ENCODE results near the gene URGCP.

The URGCP gene, protein sequence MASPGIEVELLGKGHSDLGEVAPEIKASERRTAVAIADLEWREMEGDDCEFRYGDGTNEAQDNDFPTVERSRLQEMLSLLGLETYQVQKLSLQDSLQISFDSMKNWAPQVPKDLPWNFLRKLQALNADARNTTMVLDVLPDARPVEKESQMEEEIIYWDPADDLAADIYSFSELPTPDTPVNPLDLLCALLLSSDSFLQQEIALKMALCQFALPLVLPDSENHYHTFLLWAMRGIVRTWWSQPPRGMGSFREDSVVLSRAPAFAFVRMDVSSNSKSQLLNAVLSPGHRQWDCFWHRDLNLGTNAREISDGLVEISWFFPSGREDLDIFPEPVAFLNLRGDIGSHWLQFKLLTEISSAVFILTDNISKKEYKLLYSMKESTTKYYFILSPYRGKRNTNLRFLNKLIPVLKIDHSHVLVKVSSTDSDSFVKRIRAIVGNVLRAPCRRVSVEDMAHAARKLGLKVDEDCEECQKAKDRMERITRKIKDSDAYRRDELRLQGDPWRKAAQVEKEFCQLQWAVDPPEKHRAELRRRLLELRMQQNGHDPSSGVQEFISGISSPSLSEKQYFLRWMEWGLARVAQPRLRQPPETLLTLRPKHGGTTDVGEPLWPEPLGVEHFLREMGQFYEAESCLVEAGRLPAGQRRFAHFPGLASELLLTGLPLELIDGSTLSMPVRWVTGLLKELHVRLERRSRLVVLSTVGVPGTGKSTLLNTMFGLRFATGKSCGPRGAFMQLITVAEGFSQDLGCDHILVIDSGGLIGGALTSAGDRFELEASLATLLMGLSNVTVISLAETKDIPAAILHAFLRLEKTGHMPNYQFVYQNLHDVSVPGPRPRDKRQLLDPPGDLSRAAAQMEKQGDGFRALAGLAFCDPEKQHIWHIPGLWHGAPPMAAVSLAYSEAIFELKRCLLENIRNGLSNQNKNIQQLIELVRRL

DNA sequence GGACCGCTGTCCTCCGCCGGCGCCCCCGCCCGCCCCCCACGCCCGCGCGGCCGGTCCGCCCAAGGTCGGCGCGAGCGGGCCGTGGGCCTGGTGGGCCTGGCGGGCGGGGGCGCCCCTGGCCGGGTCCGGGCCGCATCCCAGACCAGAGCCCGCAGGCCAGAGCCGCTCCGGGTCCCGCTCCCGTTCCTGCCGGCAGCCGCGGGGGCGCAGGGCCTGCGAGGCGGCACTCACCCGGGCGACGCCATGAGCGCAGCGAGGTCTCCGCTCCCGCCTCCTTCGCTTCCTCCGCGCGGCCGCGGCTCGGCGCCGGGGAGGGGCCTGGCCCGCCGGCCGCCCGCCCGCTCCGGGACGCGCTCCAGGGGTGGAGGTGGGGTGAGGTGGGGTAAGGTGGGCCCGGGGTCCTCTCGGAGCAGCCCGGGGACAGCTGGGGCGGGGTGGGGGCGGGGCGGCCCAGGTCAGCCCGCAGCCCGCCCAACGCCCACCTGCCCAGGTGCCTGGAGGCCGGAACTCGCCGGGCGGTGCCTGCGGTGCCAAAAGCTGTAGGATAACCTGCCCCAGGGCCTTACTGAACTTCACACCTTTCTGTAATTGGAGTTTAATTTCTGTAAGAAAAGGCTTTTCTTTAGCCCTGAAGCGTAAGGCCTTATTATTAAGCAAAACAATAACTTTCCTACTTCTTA is at the start of gene URGCP:
Gene URGCP (minus strand): TSS at position 266 of the 680 bp plus-strand sequence. CDS start 21 bp downstream, at position 245.
- peak; percentile 91 for DNase-seq (ENCODE audit: insufficient read length, low spot score)
- no peak for FAIRE-seq

DNA sequence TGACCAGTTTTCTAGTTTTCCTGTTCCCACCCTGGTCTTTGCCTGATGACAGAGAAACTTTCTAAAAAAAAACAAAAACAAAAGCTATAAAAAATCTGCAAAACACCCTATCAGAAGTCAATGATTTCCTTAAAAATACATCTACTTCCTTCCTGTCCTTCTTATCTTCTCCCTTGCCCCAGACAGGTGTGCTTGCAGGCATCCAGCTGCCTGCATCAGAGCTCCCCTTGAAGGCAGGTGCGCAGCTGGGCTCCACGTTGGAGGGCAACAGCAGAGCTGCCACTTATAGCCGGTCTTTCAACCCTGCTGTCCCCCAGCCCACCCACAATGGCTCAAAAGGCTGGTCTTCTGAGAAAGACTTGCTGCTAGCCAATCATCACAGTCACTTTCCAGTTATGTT is 49.6 kb upstream of the URGCP start:
- FAIRE-seq (no peak), DNase-seq (ENCODE audit: insufficient read length, low spot score) (no peak)

GRCh38 chr7:43954524-43955228 is 48.3 kb upstream of the URGCP start:
- DNase-seq (ENCODE audit: insufficient read length, low spot score) (peak; percentile 31), FAIRE-seq (peak; percentile 67)

DNA sequence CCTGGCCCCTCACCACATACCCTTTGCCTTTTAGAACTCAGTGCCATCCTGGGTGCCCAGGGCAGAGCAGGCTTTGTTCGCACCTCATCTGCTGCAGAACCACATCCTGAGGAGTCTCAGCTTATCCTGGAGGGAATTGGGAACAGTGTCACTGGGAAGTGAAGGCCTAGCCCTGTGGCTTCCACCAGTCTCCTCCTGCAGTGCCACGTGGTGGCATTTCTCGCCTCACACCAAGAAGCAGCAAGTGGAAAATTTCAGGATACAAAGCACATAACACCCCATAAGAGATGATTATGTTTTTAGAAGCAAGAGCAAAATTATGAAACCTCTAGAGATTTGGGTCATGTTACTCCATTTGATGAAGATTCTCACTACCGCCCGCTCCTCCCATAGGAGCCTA is 46.7 kb upstream of the URGCP start:
- DNase-seq (ENCODE audit: insufficient read length, low spot score) (no peak), FAIRE-seq (no peak)

DNA sequence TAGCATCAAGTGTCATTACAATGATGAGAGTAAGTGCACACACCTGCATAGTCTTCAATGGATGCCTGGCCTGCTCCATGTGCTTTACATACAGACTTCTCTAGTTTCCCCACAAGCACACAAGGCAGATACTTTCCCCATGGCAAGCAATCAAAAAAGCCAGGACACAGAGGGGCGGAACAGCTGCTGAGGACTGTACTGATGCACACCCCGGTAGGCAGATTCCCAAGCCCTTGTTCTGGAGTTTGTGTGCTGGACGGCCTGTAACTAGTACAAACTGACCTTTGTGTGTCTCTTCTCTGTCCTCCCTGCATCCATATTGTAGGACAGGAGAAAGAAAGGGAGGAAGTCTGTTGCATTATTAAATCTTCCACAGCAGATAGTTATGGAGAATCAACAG is 45.6 kb upstream of the URGCP start:
- DNase-seq (ENCODE audit: insufficient read length, low spot score) (no peak), FAIRE-seq (no peak)

- DNase-seq (ENCODE audit: insufficient read length, low spot score) (no peak), FAIRE-seq (no peak)
Observed at GRCh38 chr7:43944286-43944685, 37.9 kb upstream of the URGCP start.

DNA sequence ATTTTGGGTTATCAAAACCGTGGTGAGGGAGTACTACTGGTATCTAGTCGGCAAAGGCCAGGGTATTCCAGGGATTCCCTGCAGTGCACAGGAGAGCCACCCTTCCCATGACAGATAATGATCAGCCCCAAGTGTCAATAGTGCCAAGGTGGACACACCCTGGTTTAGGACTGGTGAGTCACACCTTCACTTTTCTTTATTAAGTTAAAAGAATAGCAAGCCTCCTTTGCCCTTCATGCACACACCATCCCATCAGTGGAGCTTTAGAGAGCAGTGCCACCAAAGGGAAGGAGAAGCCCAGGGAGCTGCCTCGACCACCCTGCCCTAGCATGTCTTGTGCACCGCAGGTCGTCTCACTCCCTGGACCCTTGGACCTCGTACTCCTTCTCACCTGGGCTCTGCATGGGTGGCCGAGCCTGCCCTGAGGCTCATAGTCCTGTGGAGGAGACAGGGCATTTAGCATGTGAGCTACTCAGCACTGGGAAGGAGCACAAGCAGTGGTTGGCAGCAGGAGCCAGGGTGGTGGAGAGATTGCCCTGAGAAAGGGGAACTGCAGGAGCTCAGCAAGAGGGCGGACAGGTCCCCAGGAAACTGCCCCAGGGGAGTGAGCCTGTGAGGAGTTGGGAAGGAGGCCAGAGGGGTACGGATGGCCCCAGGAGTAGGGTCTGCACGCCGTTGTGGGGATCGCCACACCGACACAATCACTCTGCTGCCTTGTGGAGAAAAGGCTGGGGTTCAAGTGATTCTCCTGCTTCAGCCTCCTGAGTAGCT is 37.2 kb upstream of the URGCP start:
- DNase-seq (ENCODE audit: insufficient read length, low spot score) (no peak), FAIRE-seq (no peak)

DNA sequence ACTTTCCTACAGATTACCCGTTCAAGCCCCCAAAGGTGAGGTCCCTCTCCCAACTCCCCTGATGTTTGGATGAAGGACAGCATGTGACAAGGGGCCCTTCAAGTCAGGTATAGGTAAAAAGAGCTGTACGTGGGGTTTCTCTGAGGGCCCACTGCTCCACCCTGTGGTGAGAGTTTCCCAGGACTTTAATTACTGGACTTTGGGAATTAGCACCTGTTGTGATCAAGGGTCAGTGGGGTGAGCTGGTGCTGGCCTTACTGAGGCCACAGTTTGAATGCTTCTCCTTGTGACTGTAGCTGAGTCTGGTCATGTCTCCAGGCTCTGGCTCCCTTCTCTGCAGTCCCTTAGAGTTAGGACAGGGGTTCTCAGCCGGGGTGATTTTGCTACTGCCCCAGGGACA is 36.6 kb upstream of the URGCP start:
- no peak for DNase-seq (ENCODE audit: insufficient read length, low spot score)
- FAIRE-seq, result no peak

- FAIRE-seq, result no peak
- DNase-seq (ENCODE audit: insufficient read length, low spot score), result no peak
Observed at GRCh38 chr7:43942250-43942649, 35.9 kb upstream of the URGCP start.

- no peak for DNase-seq (ENCODE audit: insufficient read length, low spot score)
- FAIRE-seq, result no peak
Observed at GRCh38 chr7:43938892-43939482, 32.6 kb upstream of the URGCP start.

- no peak for FAIRE-seq
- DNase-seq (ENCODE audit: insufficient read length, low spot score), result no peak
Observed at GRCh38 chr7:43937444-43937843, 31.0 kb upstream of the URGCP start.

GRCh38 chr7:43933902-43934560 is 27.6 kb upstream of the URGCP start:
- FAIRE-seq (peak; percentile 23), DNase-seq (ENCODE audit: insufficient read length, low spot score) (no peak)

- FAIRE-seq, result no peak
- DNase-seq (ENCODE audit: insufficient read length, low spot score), result no peak
Observed at GRCh38 chr7:43931346-43931745, 24.9 kb upstream of the URGCP start.

DNA sequence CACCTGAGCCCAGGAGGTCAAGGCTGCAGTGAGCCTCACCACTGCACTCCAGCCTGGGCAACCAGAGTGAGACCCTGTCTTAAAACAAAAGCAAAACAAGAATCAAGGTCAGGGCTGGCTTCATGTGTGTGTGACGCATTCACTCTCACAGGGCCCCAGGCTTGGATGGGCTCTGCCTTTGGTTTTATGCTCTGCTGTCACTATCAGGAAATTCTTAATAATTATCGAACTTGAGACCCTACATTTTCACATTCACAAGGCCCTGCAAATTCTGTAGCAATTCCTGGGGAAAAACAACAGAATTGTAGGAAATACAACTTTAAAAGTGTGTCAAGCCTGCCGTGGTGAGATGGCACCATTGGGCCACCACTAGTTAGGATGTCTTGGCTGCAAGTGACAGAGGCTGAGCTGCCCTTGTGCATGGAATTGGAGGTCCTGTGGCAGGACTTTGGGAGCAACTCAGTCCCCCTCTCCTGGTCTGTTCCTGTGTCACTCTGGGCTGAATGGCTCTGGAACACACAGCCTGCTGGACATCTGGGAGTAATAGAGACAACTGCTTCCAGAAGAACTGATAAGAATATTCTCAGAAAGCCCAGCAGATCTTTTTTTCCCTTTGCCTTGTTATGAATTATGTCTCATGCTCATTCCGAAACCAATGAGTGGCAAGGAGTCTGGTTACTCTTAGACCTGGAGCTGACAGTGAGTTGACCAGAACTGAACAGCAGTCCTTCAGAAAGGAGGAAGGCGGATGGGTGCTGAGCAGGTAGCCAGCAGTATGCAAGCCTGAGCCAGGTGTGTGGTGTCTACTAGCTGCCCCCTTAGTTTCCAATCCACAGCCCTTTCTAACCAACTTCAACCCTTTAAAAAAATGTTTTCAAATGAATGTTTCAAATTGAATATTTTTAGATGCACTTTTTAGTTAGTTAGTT is 23.4 kb upstream of the URGCP start:
- DNase-seq (ENCODE audit: insufficient read length, low spot score) (no peak), FAIRE-seq (no peak)

GRCh38 chr7:43927810-43928209 is 21.4 kb upstream of the URGCP start:
- no peak for FAIRE-seq
- DNase-seq (ENCODE audit: insufficient read length, low spot score), result no peak

DNA sequence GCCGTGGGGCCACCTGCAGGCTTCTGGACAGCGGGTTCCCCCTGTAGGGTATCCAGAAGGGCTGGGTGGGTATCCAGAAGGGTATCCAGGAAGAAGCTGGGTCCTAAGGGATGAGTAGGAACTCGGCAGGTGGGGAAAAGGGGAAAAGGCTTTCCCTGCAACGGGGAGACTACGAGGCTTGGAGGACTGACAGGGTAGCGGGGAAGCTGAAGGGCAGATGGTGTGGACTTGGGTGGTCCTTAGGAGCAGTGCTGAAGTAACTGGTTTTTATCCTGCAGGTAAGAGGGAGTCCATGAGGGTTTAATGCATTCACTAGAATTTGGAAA is 20.4 kb upstream of the URGCP start:
- no peak for DNase-seq (ENCODE audit: insufficient read length, low spot score)
- FAIRE-seq, result no peak

DNA sequence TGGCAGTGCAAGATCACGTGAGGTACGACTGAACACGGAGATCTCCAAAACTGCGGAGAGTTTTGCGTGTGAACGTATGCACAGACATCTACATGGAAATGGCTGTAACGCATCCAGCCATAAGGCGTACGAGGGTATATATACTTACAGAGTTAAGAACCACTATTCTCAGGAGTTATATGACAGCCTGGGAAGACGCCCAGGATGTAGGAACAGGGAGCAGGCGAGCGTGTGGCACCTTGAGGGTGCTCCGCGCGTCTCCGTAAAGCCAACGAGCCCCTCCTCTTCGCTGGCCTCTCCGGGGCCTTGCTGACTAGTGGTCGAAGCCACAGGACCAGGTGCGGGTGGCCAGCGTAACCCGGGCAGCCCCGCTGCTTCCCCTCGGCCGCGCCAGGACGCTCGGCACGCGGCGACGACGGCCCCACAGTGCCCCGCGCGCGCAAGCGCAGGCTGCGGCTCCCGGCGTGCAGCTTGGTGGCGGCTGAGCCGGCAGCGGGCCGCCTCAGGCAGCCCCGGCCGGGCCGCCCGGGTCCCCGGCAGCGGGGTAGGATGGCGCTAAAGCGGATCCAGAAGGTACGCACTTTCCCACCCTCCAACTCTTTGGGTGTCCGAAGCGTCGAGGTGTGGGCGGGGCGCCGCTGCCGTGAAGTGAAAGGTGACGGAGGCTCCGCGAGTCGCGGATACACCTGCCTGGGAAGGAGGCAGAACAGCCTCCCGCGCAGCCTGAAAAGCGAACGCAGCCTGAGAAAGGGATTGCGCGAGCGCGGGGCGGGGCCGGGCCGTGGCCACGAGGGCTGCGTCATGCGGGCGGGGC is 19.8 kb upstream of the URGCP start, which contains the start of gene UBE2D4:
Gene UBE2D4 (plus strand): TSS at position 453 of the 814 bp plus-strand sequence. CDS start 97 bp downstream, at position 550.
- FAIRE-seq (peak; percentile 91), DNase-seq (ENCODE audit: insufficient read length, low spot score) (peak; percentile 85)
